Ovary (tissue), 3 donors: ENCODE data around the gene AGBL4.

Experiments
- EP300 ChIP-seq: sonication (generic); formaldehyde crosslinking; IDR thresholded peaks from one replicate; pipeline ENCODE4 v1.6.1; 2017; ENCODE audit warnings: antibody characterized with exemption
- TF ChIP-seq, protein P1 (sequence below), 3 donors: fragments of 450-650 bp in 2 of 3; fragments of 200-600 bp in 1 of 3; IDR thresholded peaks; one replicate each; pipeline versions ENCODE4 v1.5.1 to v1.8.0; 2016 to 2022; ENCODE audit warnings: antibody characterized with exemption in 3 of 3, mild to moderate bottlenecking in 1 of 3
- donor health status: DM: no; HTN: no; CAD: no.

GRCh38 chr1:48765335-48765734 lies 1258.4 kb downstream of the AGBL4 start:
- TF ChIP-seq, protein P1, sequence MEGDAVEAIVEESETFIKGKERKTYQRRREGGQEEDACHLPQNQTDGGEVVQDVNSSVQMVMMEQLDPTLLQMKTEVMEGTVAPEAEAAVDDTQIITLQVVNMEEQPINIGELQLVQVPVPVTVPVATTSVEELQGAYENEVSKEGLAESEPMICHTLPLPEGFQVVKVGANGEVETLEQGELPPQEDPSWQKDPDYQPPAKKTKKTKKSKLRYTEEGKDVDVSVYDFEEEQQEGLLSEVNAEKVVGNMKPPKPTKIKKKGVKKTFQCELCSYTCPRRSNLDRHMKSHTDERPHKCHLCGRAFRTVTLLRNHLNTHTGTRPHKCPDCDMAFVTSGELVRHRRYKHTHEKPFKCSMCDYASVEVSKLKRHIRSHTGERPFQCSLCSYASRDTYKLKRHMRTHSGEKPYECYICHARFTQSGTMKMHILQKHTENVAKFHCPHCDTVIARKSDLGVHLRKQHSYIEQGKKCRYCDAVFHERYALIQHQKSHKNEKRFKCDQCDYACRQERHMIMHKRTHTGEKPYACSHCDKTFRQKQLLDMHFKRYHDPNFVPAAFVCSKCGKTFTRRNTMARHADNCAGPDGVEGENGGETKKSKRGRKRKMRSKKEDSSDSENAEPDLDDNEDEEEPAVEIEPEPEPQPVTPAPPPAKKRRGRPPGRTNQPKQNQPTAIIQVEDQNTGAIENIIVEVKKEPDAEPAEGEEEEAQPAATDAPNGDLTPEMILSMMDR (IDR thresholded peaks at IDR 0.05): no peak
- TF ChIP-seq EP300: no peak
